Body of pancreas (tissue), 4 donors: Measurements from ENCODE around the gene MBD3L4.
"Not testable (repeated sequence)": the region's sequence is repeated elsewhere in the genome, so short reads cannot be mapped to it uniquely, and the experiment has no call there.

Experiments used
- CTCF ChIP-seq, 7 experiments: fragments of 450-650 bp in 4 of 7; fragments of 200-600 bp in 3 of 7; sonication (generic) in 3 of 7; IDR thresholded peaks; one replicate each; pipeline ENCODE4 v1.5.1; 2016 to 2019; ENCODE audit warnings: antibody characterized with exemption in 7 of 7
- POLR2A ChIP-seq, 3 donors: fragments of 450-650 bp; IDR thresholded peaks; one replicate each; pipeline ENCODE4 v1.6.1; 2016; ENCODE audit warnings: antibody characterized with exemption in 3 of 3, mild to moderate bottlenecking in 2 of 3

- TF ChIP-seq POLR2A, CTCF (IDR thresholded peaks at IDR 0.05): not testable (repeated sequence)
These were observed at the start of gene MBD3L4 for GRCh38 chr19:7040079-7040478.
